Hematopoietic multipotent progenitor cell (in vitro differentiated cells): ENCODE data around the gene DEPDC5. TPM values are rescaled to one million over a fixed set of nuclear protein-coding genes. Genes with fewer than 3 reads are reported as not detected.

Source experiments
- DNase-seq, 3 donors: peaks; one replicate each; pipeline ENCODE4 v3.0.0-alpha.2; 2011 to 2015; ENCODE audit warnings: low read depth in 2 of 3, low spot score in 2 of 3
- total RNA-seq: library from RNA; depleted of rRNA; stranded (reverse); fragments of >200 nt; gene quantifications from one replicate; pipeline ENCODE4 v1.2.3, GENCODE V29; 2012

The DEPDC5 gene
- total RNA-seq, 1 donor: 19.7 TPM

DNA sequence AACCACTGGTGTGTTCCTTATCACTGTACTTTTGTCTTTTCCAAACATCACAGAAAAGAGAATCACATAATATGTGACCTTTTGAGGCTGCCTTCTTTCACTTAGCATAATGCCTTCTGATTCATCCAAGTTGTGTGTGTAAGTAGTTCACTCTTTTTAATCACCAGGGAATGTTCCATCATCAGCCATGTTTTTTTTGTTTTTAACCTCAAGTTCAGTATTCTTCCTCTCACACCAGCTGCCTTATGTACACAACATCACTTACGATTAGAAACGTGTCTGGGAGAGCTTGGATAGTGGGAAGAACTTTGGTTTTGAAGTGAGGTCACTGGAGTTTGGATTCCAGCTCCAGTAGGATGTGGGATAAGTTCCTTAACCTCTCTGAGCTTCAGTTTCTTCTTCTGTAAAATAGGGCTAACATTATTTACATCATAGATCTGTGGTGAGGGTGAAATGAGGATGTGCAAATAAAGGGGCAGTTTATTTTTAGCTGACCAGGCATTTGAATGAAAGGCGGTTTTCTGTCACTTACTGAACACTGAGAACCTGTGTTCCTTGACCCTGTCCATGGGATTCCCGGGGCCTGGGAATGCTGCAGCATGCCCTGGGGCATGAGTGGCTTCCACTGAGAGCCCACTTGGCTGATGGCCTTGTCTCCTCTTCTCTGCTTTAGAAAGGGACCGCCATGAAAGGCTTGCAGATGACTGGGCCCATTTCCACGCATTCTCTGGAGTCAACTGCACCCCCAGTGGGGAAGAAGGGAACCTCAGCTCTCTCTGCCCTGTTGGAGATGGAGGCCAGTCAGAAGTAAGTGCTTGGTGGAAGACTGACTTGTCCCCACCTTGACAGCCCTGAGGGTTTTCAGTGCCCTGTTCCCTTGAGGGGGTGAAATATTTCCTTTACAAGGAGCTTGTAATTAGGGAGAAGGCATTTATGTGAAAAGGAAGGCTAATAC is 92.6 kb downstream of the DEPDC5 start:
- DNase-seq: peak in 1 of 3 donors; percentile 22

DNA sequence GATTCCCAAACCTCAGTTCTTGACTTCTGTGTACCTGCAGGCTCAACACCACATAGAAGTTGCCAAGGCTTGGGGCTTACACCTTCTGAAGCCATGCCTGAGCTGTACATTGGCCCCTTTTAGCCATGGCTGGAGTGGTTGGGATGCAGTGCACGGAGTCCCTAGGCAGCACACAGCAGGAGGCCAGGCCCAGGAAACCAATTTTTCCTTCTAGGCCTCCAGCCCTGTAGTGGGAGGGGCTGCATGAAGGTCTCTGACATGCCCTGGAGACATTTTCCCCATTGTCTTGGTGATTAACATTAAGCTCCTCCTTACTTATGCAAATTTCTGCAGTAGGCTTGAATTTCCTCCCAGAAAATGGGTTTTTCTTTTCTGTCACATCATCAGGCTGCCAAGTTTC is 94.6 kb downstream of the DEPDC5 start:
- DNase-seq: no peak

DNA sequence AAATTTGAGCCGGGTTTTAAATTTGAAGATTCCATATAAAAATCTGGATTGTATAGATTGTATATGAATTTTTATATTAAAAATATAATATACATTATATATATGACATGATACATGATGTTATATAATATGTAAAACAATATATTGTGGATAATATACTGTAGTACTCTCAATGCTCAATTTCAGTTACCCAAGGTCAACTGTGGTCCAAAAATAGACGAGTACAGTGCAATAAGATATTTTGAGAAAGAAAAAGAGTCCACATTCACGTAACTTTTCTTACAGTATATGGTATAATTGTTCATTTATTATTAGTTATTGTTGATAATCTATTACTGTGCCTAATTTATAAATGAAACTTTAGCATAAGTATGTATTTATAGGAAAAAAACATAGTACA is 96.3 kb downstream of the DEPDC5 start:
- DNase-seq: no peak

DNA sequence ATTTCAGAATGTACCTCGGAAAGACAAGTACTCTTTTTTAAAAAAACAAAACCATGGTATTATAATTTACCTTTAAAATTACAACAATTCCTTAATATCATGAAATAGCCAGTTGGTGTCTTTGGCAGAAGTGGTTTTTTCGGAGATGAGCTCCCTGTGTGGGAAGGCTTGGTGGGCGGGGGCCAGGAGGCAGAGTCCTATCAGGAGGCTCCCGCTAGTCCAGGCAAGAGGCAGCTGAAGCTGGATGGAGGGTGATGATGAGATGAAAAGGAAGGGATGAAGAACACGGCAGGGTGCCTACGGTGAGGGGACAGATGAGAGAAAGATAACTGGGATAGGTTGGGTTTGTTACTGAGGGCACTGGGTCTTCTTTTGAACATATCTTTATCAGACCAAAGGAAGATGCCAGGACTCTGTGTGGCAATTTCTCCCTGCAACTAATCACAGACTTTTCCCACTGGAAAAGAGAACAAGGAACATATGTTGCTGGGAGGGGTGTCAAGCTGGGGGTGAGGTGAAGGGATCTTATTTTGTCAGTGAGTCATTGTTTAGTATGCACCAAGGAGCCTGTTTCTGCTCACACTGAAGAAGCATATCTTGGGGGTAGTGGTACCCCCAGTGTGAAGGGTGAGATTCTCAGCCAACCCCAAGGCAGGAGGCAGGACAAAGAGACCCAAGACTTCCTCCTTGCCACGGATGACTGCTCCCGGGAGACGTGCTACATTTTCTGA is 99.0 kb downstream of the DEPDC5 start:
- DNase-seq: no peak

DNA sequence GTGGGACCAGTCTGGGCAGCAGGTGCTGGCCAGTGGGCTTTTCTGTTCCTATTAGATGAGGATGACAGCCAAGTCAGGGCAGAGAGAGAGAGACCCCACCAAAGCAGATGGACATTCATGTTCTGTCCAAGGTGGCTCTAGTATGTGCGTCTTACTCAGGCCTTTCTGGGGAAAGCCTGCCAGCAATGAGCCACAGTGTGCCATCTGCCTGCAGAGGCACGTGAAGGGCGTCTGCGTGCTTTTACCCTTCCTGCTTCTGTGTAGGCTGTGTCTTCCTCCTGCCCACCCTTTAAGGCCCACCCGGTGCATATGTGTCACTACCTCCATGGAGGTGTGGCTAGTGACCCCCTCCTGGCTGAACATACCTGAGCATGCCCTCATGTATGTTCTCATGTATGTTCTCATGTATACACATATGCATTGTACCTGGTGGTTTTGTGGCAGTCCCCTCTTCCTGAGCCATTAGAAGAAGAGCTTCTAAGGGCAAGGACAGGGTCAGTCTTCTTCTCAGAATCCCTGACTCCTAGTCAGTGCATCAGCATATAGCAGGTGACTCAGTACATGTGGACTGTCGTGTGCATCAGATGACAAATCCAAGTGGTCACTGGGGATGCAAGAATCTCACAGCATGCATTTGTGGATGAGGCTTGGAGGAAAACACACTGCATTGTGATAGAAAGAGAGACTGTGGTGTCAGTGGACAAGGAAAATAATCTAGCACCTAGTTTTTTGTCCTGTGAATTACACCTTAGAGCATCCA is 100.1 kb downstream of the DEPDC5 start:
- DNase-seq: no peak

DNA sequence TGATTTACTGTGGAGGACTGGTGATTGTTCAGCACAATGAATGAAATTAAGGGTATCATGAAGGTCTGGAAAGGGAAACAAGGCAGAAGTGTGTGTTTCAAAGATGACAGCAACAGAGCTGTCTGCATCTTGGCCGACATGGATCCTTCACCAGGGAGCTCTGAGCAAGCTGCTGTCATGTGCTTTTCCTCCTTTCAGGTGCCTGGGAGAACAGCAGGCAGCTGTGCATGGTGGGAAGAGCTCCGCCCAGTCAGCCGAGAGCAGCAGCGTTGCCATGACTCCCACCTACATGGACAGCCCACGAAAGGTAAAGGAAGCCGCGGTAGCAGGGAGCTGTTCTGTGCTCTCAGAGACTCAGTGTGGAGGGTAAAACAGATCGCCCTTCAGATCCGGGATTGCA is 103.4 kb downstream of the DEPDC5 start:
- no peak for DNase-seq

DNA sequence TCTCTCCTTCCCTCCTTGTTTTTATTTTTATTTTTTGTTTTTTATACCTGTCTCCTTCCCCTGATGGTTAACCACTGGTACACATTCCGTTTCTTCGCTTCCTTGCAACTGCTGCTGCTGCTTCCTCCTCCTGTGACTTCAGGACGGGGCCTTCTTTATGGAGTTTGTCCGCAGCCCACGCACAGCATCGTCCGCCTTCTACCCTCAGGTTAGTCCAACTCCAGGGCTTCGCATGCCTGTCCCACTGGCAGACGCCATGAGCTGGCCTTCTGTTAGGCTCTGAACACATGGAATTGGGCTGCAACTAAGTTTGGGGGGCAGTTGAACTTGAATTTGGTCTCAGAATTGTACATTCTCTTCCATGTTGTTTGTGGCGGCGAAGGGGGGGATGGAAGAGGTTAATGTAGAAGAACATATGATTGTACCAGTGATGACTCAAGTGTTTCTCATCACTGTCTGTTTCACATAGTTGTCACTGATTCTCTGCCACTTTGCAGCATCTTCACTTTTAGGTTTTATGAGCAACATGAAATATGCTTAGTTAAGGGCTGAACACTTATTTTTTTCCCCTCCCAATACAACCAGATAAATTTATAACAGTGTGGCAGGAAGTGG is 107.5 kb downstream of the DEPDC5 start:
- no peak for DNase-seq

DNA sequence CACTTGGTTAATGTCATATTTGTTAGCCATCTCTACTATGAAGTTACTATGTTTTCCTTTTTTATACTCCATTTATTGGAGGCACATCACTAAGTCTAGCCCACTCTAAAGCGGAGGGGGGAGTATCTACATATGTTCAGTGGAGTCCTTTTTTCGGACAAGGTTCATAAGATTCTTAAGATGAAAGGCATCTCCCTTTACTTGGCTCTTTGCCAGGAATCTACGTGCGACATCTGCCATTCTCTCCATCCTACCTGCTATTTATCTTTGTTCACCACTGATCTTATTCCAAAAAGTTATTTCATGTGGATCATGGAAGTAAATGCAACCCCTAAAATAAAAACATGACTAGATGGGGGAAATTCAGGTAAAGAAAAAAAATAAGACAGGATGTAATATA is 113.1 kb downstream of the DEPDC5 start:
- no peak for DNase-seq

DNA sequence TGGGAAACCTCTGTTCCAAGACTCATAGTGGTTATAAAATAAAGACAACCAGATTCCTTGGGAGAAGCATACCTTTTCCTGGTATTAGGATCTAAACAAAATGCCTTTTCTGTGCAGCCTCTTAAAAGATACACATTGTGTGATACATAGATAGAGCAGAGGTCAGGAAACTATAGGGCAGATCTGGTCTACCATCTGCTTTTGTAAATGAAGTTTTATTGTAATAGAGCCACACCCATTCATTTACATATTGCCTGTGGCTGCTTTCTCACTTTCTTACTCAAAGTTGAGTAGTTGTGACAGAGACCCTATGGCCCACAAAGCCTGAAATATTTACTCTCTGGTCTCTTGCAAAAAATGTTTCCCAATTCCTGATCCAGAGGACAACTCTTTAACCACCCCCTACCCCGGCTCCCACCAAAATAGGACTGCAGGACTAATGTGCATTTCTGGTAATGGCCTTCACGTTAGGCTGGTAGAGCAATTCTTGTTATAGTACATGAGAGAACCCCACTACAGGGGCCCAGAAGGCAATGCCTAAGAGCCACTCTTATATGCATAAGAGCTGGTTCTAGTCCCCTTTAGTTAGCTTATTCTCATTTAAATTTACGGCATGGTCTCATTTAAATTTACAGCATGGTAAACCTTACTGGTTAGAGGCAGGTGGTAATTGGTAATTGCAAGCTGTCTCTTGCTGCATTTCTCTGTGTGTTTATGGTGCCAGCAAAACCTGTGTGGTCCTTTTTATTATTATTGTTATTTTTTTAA is 113.8 kb downstream of the DEPDC5 start:
- DNase-seq: no peak

DNA sequence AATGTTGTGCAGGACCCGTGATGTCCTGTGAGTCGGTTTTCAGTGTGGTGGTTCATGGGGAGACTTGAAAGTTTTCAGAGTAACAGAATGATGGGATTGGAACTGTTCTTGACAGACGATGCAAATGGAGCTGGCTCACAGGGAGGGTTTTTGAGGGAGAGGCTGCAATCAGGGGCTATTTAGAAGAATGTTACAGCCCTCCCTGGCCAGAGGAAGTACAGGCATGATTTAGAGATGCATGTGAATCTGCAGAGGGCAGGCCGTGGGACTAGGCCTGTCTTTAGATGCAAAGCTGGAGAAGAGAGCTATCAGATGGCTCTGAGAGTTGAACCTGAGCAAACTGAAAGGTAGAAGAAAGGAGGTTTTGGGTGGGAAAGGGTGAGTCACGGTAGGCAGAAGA is 115.9 kb downstream of the DEPDC5 start:
- DNase-seq: no peak

DNA sequence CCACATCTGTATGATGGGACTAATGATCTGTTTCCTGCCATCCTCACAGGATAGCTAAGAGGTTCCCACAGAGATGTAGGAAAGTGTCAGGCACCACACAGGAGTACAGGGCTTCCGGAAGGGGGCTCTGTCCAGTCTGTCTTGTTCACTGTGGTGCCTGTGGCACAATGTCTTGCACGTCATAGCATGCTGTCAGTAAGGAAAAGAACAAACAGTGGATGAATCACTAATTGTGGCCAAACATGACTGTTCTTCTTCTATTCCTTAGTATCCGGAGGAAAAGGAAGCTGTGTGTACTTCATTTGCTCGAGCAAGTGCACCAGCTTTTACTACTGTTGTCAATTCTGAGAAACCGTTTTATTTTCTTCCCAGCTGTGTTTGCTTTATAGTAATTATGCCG is 117.1 kb downstream of the DEPDC5 start:
- DNase-seq: no peak

DNA sequence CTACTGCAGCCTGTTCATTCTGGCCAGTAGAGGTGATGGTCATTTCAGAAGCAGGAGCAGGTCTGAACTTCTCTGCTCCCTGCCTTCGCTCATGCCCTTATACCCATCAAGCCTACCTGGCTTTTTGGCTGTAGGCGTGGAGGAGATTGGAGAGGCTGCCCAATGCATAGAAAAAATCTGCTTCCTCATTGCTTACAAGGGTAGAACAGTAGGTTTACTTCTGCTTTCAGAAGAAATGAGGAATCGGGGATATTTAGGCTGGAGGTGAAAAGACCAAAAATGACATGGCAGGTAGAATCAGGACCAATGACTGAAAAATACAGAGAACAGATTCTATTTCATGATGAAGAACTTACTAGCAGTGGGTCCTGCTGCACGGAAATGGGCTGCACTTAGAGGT is 117.7 kb downstream of the DEPDC5 start:
- peak in 1 of 3 donors; percentile 31 for DNase-seq

DNA sequence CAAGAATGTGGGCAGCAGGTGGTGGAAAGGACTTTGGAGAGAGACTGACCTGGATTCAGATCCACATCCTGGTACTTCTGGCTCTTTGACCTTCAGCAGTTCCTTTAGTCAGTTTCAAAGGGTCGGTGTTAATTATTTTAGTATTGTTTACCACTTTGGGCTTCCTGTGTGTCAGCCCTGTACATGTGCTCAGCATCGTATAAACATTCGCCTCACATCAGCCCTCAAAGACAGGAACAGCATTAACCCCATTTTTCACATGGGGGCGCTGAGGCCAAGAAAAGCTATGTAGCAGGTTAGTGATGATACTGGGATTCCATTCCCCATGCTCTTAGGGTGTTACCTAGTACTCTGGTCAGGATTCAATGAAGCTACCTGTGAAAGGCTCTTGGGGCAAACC is 118.4 kb downstream of the DEPDC5 start:
- peak in 1 of 3 donors; percentile 14 for DNase-seq

DNA sequence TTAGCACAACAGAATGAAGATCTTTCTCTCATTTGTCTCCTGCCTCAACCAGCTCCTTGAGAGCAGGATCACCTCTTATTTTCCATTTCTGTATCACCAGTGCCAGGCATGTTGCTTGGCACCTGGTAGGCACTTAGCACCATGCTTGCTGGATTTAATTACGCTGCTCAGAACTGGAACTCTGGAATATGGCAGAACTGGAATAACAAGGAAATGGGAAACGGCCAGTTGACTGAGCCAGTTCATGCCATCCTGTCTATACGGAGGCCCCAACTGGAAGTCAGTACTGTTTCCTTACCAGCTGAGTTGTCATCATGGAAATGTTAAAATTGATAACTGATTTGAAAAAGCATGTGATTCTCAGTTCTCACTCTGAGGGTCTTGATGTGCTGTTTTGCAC is 121.0 kb downstream of the DEPDC5 start:
- no peak for DNase-seq

DNA sequence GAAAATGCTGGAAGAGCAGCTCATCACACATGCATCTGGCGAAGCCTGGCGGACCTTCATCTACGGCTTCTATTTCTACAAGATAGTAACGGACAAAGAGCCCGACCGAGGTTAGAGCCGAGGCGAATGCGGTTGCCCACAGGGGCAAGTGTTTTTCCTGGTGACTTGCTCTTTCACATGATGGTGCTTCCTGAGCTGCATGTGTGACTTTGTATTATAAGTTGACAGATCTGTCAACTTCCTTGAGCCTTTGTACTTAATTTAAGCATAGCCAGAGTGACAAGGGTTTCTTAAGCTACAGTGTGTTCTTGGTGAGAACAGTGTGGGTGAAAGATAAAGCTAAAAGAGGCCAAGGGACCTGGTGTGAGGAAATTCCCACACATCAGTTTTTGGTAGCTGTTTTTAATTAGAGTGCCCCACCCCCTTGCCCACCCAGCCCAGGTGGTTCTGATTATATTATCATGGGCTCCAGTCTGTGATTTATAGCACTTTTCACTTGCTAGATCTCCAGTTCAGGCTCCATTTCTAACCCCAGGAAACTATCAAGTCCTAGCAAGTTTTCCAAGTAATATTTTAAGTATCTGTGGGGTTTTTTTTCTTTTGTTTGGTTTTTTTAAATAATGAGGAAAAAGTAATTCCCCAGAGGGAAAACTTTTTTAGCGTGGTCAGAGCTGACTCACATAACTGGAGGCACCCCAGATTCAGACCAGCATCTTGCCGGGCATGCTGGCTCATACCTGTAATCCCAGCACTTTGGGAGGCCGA is 122.5 kb downstream of the DEPDC5 start:
- DNase-seq: peak in 2 of 3 donors; percentile 40 to 42

DNA sequence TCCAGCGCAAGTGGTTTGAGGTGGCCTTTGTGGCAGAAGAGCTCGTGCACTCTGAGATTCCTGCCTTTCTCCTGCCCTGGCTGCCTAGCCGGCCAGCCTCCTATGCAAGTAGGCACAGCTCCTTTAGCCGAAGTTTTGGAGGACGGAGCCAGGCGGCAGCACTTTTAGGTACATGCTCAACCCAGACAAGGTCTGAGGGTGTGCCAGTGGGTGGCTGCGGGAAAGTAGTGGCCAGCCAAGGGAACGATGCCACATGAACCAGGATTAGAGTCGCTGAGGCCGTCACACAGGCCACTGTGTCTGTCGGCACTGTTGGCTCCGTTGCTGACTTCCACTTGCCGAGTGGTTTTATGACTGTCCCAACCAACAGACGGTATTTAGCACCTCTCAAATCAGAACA is 125.8 kb downstream of the DEPDC5 start:
- DNase-seq: no peak

DNA sequence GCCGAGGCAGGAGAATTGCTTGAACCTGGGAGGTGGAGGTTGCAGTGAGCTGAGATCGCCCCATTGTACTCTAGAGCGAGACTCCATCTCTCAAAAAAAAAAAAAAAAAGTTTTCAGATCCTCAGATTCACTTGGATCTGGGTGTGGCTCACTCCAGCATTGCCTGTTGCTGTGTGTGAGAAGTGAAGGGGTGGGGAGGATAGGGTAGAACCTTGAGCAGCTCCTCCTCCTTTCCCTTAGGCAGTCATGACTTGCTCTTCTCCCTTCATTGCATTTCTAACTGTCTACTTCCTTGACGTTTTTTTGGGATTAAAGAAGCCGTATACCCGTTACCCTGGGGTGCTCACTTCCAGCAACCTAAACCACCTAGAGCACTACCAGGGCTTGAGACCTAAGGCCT is 127.4 kb downstream of the DEPDC5 start:
- no peak for DNase-seq

DNA sequence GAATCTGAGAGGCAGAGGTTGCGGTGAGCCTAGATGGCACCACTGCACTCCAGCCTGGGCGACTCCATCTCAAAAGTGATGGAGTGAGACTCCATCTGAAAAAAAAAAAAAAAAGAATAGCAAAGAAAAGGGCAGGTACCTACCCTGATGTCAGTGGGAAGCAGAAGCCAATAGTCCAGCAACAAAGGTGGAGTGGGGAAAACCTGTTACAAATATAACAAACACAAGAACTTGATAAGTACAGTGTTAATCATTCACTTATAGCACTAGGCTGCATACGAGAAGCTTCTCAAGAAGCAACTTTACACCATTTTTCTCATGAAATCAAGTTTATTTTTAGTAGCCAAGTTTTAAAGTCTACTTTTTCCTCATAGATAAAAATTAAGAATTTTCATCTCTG is 128.0 kb downstream of the DEPDC5 start:
- no peak for DNase-seq

DNA sequence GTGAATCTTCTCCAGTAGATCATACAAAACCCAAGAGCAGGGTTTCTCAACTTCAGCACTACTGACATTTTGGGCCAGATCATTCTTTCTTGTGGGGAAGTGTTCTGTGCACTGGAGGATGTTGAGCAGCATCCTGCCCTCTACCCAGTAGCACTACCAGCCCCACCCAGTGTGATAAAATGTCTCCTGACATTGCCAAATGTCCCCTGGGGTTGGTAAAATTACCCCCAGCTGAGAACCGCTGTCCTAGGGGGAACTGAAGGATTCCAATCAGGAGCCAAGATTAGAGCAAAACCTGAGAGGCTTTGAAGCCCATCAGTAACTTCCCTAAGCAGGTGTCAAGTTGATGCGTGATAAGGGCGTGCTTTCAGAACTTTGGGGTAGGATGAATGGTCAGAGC is 129.2 kb downstream of the DEPDC5 start:
- no peak for DNase-seq
